ENCODE measurements around the gene KCNIP1.

- TF ChIP-seq POLR2A (IDR thresholded peaks at IDR 0.05; ENCODE audit: extremely low read depth, insufficient read length) (no peak), CTCF (IDR thresholded peaks at IDR 0.05; ENCODE audit: low read depth, low read length) (no peak)
These were observed 36.7 kb upstream of the KCNIP1 start for GRCh38 chr5:170466988-170467707.

All from NB4 (cell line).